Measurements from ENCODE around the gene PRDM12.

Gene PRDM12

GRCh38 chr9:130635721-130636647 lies 28.4 kb upstream of the PRDM12 start:
- in situ Hi-C loops (cut with MboI; ENCODE audit: low sequenced_read_pairs, unreplicated experiment): no loop called here
- TF ChIP-seq CTCF (IDR thresholded peaks at IDR 0.05; ENCODE audit: borderline replicate concordance, control extremely low read depth, extremely low read depth, insufficient read depth, missing control alignments): no peak

GRCh38 chr9:130636648-130637020 lies 27.8 kb upstream of the PRDM12 start:
- DNase-seq (ENCODE audit: low spot score): no peak
- TF ChIP-seq CTCF (IDR thresholded peaks at IDR 0.05; ENCODE audit: borderline replicate concordance, control extremely low read depth, extremely low read depth, insufficient read depth, missing control alignments): no peak
- in situ Hi-C loops (cut with MboI; ENCODE audit: low sequenced_read_pairs, unreplicated experiment): no loop called here

More at GRCh38 chr9:130635721-130636647, 28.4 kb upstream of the PRDM12 start:
- DNase-seq (ENCODE audit: low spot score): no peak

GRCh38 chr9:130638284-130639123 lies 25.9 kb upstream of the PRDM12 start:
- TF ChIP-seq CTCF (IDR thresholded peaks at IDR 0.05; ENCODE audit: borderline replicate concordance, control extremely low read depth, extremely low read depth, insufficient read depth, missing control alignments): no peak
- DNase-seq (ENCODE audit: low spot score): no peak
- in situ Hi-C loops (cut with MboI; ENCODE audit: low sequenced_read_pairs, unreplicated experiment): no loop called here

GRCh38 chr9:130639124-130639765 lies 25.1 kb upstream of the PRDM12 start:
- DNase-seq (ENCODE audit: low spot score): no peak
- no peak for TF ChIP-seq CTCF (IDR thresholded peaks at IDR 0.05; ENCODE audit: borderline replicate concordance, control extremely low read depth, extremely low read depth, insufficient read depth, missing control alignments)
- in situ Hi-C loops (cut with MboI; ENCODE audit: low sequenced_read_pairs, unreplicated experiment): no loop called here

- TF ChIP-seq CTCF (IDR thresholded peaks at IDR 0.05; ENCODE audit: borderline replicate concordance, control extremely low read depth, extremely low read depth, insufficient read depth, missing control alignments): no peak
- no peak for DNase-seq (ENCODE audit: low spot score)
- in situ Hi-C loops (cut with MboI; ENCODE audit: low sequenced_read_pairs, unreplicated experiment): no loop called here
These were observed 24.4 kb upstream of the PRDM12 start for GRCh38 chr9:130639866-130640555.

GRCh38 chr9:130640681-130641080 lies 23.7 kb upstream of the PRDM12 start:
- no peak for DNase-seq (ENCODE audit: low spot score)
- in situ Hi-C loops (cut with MboI; ENCODE audit: low sequenced_read_pairs, unreplicated experiment): no loop called here
- no peak for TF ChIP-seq CTCF (IDR thresholded peaks at IDR 0.05; ENCODE audit: borderline replicate concordance, control extremely low read depth, extremely low read depth, insufficient read depth, missing control alignments)

Data from GM13976 (cell line).